HG02981 (cell line): ENCODE data around the gene PGGHG.
"Not testable (repeated sequence)": the region's sequence is repeated elsewhere in the genome, so short reads cannot be mapped to it uniquely, and the experiment has no call there.

Source experiments
- ATAC-seq: cut with Tn5 transposase; IDR thresholded peaks from one replicate; pipeline ENCODE4 v1.9.1; 2021; ENCODE audit warnings: mild to moderate bottlenecking, moderate library complexity; ENCODE audit not compliant: unreplicated experiment

PGGHG gene

DNA sequence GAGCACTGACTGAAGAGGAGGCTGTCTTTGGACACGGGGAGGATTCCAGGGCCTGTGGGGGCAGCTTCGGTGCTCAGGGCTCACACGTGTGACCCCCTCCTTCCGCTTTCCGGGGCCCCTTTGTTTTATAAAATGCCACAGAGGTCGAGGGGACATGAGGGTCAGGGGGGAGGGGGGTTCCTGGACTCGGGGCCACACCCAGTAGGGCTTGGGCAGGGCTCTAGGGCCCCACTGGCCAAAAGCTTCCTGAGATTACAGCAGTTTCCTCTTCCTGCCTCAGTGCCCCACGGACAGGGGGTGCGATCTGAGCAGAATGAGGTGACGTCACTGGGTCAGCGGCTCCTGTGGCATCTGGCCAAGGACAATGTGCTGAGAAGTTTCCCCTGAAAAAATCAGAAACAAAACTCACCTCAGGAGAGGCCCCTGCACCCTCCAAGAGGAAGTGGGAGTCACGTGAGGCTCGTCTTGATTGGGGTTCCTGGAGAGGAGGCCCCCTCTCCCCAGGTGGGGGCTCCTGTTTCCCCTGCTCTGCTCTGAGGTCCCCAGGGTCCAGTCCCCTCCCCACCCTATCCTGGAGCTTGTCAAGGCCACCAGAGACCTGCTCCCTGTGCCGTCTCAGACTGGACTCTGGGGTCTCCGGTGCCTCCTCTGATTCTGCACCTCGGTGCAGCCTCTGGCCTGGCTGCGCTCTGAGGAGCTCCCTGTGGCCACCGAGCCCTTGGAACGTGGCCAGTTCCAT is 38.1 kb downstream of the PGGHG start:
- ATAC-seq: peak; percentile 69

DNA sequence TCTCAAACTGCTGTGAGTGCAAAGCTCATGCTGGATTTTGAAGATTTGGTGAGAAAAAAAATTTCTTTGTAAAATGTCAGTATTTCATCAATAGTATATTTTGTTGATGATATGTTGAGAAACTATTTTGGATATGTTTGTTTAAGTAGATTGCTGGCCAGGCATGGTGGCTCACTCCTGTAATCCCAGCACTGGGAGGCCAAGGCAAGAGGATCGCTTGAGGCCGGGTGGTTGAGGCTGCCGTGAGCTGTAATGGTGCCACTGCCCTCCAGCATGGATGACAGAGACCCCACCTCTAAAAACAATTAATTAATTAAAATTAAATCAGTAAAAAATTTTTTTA is 38.6 kb downstream of the PGGHG start:
- ATAC-seq: no peak

DNA sequence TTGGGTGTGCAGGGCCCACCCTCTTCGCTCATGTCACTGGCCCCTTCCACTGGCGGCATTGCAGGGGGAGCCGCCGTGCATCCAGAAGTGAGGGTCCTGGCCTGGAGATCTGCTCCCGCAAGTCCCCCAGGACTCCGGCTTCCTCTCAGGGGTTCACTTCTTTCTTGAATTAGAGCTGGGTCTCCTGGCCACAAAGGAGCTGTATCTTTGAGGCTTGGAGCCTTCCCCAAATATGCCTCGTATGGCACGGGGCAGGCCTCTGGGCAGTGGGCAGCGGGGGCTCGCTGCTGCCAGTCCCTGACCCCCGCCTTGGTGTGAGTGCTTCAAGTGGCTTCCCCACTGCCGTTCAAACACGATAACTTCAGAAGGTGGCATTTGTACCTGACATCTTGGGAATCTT is 39.1 kb downstream of the PGGHG start:
- no peak for ATAC-seq

DNA sequence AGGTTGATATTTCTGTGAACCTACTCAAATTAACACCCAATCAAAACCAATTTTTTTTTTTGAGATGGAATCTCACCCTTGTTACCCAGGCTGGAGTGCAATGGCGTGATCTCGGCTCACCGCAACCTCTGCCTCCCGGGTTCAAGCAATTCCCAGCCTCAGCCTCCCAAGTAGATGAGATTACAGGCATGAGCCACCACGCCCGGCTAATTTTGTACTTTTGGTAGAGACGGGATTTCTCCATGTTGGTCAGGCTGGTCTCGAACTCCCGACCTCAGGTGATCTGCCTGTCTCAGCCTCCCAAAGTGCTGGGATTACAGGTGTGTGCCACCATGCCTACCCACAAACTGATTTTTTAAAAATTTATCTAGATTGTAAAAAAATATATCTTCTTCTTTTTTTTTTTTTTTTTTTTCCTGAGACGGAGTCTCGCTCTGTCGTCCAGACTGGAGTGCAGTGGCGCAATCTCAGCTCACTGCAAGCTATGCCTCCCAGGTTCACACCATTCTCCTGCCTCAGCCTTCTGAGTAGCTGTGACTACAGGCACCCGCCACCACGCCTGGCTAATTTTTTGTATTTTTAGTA is 39.7 kb downstream of the PGGHG start:
- not testable (repeated sequence) for ATAC-seq

DNA sequence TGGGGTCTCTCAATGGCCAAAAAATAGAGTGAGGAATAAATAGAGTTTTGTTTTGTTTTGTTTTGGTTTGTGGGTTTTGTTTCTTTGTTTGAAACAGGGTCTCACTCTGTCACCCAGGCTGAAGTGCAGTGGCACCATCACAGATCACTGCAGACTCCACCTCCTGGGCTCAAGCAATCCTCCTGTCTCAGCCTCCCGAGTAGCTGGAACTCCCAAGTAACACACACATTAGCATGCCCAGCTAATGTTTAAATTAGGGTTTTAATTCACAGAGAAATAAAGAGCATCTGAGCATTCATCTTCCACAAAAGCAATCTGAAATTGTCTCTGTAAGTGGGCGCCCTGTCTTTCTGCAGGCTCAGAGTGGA is 40.9 kb downstream of the PGGHG start:
- ATAC-seq: no peak

DNA sequence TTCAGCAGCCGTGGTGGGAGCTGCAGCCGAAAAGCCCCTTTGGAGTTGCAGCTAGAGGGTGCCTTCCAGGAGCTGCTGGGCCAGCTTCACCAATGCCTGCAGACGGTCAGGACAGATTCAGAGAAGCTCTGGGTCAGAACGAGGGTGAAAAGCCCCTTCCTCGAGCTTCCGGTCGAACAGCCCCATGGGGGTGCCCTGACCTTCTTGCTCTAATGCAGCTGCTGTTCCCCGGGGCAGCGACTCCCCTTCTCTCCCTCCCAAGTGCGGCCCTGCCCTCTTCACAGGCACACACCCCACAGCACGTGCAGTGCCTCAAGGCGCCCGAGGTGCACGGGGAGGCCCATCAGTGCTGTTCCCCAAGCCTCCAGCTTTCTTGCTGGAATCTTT is 41.4 kb downstream of the PGGHG start:
- no peak for ATAC-seq

DNA sequence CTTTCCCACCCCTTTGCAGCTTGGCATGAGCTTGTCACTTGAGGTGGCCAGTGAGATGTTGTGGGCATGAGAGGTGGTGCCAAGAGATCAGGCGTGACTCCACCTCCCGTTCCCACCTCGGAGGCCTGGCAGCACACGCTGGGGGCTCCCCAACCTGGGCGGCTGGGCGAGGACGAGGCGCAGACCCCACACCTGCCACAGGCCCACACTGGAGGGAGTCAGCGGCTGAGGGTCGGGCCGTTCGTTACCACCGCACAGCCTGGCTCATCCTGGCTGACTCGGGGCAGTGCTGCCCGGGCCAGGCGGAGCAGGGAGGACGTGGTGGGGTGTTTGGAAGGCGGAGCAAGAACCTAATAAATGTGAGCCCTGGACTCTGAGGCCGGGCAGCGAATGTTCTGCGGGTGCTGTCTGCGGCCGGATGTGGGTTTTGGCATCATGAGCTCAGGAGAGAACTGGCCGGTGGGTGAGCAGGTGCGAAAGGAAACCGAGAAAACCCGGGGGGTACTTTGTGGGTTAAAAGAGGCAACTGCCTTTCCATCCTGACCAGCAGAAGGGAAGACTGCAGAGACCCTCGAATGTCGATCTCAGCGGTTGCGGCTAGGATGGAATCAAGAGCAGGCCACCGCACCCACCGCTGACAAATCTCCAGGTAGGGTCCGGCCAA is 41.9 kb downstream of the PGGHG start:
- ATAC-seq: no peak

DNA sequence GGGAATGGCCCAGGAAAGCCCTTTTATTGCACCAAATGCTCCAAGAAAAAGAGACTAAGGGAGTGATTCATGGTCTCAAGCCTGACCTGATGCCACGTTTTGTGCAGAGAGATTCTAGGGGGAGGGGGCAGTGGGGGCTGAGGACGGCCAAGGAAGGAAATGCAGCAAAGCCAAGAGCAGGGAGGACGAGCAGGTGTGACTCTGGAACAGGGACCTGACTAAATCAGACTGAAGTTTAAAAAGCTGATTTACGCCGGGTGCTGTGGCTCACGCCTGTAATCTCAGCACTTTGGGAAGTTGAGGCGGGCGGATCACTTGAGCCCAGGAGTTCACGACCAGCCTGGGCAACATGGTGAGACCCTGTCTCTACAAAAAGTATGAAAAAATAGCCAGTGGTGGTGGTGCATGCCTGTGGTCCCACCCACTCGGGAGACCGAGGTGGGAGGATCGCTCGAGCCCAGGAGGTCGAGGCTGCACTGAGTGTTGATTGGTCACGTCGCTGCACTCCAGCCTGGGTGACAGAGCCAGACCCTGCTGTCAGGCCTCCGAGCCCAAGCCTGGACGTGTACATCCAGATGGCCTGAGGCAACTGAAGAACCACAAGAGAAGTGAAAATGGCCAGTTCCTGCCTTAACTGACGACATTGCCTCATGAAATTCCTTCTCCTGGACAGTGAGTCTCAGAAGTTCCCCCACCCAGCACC is 42.6 kb downstream of the PGGHG start:
- ATAC-seq: no peak

DNA sequence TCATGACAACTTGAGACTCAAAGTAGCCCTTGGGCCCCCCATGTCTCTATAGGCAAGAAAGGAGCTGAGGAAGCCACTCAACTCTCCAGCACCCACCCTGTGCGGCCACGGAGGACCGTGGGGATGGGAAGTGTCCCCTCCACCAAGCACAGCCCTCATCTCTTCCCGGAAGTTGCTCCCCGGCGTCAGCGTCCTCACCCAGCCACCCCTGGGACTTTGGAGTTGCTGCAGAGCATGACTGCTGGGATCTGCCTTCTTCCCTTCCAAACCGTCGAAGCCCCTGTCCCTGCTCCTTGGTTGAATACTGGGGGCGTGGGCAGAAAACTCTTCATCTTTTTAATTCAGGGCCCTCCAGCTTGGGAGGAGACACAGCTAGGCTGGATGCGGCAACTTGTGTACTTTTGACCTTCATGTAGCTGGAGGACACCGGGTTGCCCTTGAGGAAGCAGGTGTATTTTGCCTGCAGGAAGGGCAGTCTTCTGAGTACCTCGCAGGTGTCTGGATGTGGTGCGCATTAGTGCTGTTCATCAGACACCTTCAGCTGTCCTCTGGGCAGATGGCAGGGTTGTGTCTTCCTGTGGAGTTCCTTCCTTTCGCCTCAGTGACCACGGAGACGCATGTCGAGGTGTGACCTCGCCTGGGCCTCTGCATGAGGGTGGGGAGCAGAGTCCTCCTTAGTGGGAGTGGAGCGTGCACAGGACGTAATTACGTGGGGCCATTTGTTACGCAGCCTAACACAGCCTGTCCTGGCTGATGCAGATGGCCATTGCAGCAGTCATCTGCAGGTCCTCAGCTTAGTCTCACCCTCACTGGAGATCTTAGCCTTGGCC is 43.9 kb downstream of the PGGHG start:
- ATAC-seq: no peak

DNA sequence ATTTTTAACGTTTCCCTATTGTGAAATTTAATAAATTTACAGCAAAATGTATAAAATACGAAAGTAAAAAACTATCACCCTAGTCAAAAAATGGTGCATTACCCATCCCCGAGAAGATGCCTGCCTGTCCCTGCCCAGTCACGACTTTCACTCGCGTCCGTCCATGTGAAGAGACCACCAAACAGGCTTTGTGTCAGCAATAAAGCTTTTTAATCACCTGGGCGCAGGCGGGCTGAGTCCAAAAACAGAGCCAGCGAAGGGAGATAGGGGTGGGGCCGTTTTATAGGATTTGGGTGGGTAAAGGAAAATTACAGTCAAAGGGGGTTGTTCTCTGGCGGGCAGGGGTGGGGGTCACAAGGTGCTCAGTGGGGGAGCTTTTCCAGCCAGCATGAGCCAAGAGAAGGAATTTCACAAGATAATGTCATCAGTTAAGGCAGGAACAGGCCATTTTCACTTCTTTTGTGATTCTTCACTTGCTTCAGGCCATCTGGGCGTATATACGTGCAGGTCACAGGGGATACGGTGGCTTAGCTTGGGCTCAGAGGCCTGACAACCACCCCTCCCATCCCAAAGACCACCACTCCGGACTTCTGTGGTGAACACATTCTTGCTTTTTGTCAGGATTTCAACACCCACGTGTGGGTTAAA is 44.8 kb downstream of the PGGHG start:
- not testable (repeated sequence) for ATAC-seq

DNA sequence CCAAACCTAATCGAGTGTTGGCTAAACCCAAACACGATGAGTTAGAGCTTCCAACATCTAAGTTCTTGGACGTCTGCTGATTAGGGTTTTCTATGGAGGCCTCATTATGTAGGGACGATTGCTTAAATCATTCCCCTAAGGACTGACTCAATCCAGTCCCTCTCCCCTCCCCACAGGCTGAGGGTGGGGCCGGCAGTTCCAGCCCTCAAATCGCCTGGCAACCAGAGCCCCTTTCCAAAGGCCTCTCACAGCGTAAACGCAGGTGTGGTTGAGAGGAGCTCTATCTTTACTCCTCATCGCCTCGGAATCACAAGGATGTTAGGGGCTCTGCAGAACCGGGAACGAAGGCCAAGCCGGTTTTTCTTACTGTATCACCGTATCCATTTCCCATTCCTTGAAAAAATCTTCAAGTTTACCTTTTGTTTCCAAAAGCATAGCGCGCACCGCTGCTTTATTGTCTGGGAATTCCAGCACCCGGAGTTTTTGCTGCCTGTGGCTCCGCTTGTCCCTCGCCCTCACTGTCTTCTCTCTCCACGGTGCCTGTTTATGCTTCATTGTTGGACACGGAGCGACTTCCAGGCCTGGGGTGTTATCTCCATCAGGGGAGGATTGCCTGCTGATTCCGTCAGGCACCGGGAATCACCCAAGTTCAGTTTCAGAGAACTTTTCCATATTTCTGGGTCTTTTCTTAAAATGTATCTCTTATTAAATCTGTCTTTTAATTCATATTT is 45.5 kb downstream of the PGGHG start:
- no peak for ATAC-seq

DNA sequence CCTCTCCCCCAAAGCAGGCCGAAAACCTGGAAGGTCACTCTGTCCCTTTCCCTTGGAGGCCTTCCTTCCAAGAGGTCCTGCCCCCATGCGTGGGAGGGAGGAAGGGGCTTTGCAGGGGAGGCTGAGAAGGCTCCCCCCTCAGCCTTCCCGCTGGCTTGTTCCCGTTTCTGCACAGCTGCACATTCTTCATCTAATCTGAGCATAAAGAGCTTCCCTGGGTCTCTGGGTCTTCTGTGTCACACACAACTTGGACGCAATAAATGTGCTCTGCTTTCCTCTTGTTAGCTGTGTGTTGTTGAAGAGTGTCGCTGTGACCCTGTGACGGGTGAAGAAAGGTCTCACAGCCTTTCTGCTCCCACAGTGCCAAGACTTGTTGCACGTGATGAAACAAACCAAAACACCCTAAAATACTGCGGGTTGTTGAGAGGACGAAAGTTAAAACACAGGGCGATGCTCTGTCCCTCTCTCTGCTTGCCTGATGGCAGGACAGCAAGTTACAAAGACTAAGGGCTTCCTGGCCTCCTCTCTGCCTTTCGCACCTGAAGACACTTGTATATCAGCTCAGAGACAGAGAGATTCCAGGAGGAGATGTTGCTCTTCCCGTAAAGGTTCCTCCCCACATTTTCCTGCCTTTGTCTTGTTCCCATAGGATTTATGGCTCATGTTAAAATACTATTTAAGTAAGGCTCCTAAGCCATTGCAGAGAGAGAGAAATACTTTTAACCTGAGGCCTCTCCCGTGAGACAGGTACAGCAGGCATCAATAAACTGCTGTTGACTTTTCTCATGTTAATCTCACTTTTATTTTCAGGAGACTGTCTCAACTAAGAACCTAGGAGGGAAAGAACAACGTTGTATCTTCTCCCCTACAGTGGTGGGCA is 47.1 kb downstream of the PGGHG start:
- ATAC-seq: no peak

DNA sequence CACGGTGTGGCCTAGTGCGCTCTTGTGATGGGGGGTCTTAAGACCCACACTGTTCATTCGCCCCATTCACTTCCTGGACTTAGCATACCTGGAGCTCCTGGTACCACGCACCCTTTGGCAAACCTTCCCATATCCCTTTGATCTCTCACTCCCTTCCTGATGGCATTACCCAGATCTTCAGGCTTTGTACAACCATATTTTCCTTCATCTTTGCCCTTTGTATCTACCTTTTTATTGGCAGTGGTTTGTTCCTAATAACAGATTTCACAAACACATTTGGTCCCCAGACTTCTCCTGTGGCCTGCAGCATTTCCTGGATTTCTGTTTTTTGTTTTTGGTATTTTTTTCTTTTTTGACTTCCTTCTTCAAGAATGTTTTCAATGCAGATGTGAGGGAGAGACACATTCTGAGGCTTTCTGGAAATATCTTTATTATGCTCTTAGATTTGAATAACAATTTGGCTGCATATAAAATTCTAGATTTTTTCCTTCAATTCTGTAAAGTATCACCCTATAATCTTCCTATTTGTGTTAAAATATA is 47.8 kb downstream of the PGGHG start:
- no peak for ATAC-seq

DNA sequence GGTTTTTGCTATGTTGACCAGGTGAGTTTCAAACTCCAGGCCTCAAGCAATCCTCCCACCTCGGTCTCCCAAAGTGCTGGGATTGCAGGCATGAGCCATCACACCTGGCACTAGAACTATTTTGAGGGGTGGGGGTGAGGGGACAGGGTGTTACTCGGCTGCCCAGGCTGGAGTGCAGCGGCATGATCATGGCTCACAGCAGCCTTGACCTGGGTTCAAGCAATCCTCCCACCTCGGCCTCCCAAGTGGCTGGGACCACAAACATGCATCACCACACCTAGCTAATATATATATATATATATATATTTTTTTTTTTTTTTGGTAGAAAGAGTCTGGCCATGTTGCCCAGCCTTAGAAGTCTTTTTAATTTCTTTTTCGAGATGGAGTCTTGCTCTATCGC is 48.8 kb downstream of the PGGHG start:
- no peak for ATAC-seq

DNA sequence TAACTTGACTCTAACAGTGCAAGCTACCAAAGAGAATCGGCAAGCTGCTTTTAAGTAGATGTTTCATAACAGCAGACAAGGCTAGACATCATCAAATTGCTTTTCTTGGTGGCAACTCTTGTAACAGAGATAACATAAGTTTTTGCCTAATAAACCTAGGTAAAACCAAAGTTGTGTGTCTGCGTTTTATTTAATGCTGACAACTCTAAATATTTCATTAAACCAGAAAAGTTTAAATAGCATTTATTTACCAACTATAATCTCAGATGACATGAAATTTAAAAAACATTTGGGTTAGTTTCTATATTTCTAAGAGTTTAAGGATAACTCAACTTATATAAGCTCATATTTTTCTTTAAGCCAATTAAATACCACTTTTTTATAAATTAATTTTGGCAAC is 51.0 kb downstream of the PGGHG start:
- ATAC-seq: no peak

DNA sequence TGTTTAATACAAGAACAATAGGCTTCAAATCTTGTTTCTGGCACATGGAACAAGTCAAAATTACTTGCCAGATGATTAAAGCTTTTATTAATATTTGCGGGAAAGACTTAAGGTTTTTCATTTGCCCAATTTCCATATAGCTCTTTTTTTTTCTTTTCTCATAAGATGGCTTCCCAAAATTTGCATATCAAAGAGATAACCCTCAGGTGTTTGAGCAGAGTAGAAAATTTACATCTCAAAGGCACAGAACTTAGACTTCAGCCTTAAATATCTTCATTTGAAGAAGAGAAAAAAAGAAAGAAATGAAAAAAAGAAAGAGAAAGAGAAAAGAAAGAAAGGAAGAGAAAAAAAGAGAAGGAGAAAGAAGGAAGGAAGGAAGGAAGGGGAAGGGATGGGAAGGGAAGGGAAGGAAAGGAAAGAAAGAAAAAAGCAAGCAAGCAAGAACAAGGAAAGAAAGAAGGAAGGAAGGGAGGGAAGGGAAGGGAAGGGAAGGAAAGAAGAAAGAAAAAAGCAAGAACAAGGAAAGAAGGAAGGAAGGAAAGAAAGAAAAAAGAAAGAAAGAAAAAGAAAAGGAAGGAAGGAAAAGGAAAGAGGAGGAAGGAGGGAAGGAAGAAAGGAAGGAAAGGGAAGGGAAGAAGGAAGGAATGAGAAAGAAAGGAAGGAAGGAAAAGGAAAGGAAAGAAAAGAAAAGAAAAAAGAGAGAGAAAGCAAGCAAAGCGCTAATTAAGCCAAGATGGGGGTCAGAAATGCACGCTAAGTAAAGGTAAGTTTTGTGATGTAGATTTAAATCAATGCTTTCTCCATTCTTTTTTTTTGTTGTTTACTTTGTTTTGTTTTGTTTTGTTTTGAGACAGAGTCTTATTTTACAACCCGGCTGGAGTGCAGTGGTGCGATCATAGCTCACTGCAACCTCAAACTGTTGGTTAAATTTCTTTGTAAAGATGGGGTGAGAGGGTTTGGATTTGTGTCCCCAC is 51.9 kb downstream of the PGGHG start:
- ATAC-seq: no peak

DNA sequence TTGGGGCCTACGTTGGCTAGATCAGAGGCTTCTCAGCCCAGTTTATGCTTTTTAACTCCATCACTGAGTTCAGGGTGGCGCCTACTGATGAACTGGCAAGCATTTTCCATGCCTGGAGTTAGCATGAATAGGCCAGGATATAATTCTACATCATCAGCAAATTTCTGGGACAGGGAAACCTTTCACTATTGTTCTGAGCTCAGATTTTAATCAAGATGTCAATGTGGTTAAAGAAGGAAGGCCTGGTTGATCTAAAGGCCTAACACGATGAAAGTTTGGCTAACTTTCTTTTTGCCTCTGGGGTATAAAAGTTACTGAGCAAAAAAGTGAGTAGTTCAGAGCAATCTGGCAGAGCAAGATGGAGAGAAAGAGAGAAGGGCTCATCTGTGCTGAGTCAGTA is 53.4 kb downstream of the PGGHG start:
- no peak for ATAC-seq
